K562 (cell line): ENCODE measurements around the gene MDM1. TPM values are rescaled to one million over a fixed set of nuclear protein-coding genes. Genes with fewer than 3 reads are reported as not detected.
A peak's percentile ranks its signal among the peaks of the same experiment; 100 is the strongest.

ENCODE experiments used
- ATAC-seq: fragments of 200-7000 bp; cut with Tn5 transposase; 3 replicates; pipeline ENCODE4 v1.9.1; 2020; ENCODE audit warnings: moderate library complexity
- BruUV-seq: library from RNA; stranded (reverse); fragments of 400-500 nt; replicated peaks from 2 replicates; lab custom pipeline; 2021; lab: Mats Ljungman, UMichigan
- CTCF ChIA-PET: fragments of 300-600 bp; formaldehyde crosslinking; extraction: SDS; loops from one replicate; lab custom pipeline; 2021; ENCODE audit warnings: low intra/inter-chr PET ratio; lab: Yijun Ruan, JAX
- POLR2A ChIA-PET: fragments of 300-600, 350-650 bp; sonication (Branson Sonifier 250); formaldehyde crosslinking; extraction: SDS; loops from one replicate; lab custom pipeline; 2021; ENCODE audit warnings: antibody characterized with exemption, inconsistent platforms; lab: Yijun Ruan, JAX
- DNase-seq, 4 experiments: peaks; one replicate each; pipeline versions ENCODE4 v3.0.0 to v3.0.0-alpha.2; 2011 to 2018; ENCODE audit warnings: low spot score in 3 of 4, mixed read lengths in 3 of 4; ENCODE audit errors: extremely low read depth in 1 of 4
- FAIRE-seq: peaks from 2 replicates; lab custom pipeline; 2011; peaks lifted over from hg19 to GRCh38; lab: Jason Lieb, UNC
- H2AFZ ChIP-seq: 2 replicates; pipeline ENCODE4 v1.6.0; 2011; ENCODE audit warnings: low read depth, low read length, control low read depth, inconsistent platforms
- H3K27ac ChIP-seq: fragments of 200-600 bp; 3 replicates; pipeline ENCODE4 v1.8.0; 2011; ENCODE audit warnings: low read depth, mild to moderate bottlenecking, control low read depth, inconsistent platforms, low read length, moderate library complexity, mixed read lengths; ENCODE audit errors: extremely low read depth
- H3K27me3 ChIP-seq, 2 experiments: fragments of 300-600 bp in 1 of 2; 2 replicates in 1 of 2; 3 replicates in 1 of 2; pipeline versions ENCODE4 v1.6.0 to v1.8.0; 2011; ENCODE audit warnings: inconsistent platforms in 2 of 2, low read length in 2 of 2, mild to moderate bottlenecking in 1 of 2, mixed read lengths in 1 of 2, moderate library complexity in 1 of 2; ENCODE audit not compliant: control insufficient read depth in 2 of 2, insufficient read depth in 2 of 2
- H3K36me3 ChIP-seq: fragments of 300-600 bp; 3 replicates; pipeline ENCODE4 v1.8.0; 2011; ENCODE audit warnings: mild to moderate bottlenecking, low read length, inconsistent platforms; ENCODE audit not compliant: control insufficient read depth, insufficient read depth
- H3K4me1 ChIP-seq, 2 experiments: fragments of 200-600 bp in 1 of 2; replicated peaks in 1 of 2; 2 replicates in 1 of 2; 3 replicates in 1 of 2; pipeline versions ENCODE4 v1.5.1 to v1.8.0; 2011; ENCODE audit warnings: inconsistent platforms in 2 of 2, low read length in 2 of 2, mild to moderate bottlenecking in 1 of 2, mixed read lengths in 1 of 2, moderate library complexity in 1 of 2; ENCODE audit not compliant: control insufficient read depth in 2 of 2, insufficient read depth in 2 of 2
- H3K4me2 ChIP-seq: 2 replicates; pipeline ENCODE4 v1.6.1; 2011; ENCODE audit warnings: low read length, control low read depth, inconsistent platforms, mixed read lengths; ENCODE audit not compliant: insufficient read depth
- H3K4me3 ChIP-seq: fragments of 200-600 bp; sonication (generic), shearing (Covaris generic); 2 replicates; pipeline ENCODE4 v1.5.1; 2016; ENCODE audit warnings: control low read depth, inconsistent platforms
- H3K79me2 ChIP-seq: fragments of 200-600 bp; 3 replicates; pipeline ENCODE4 v1.8.0; 2011; ENCODE audit warnings: low read length, inconsistent platforms; ENCODE audit not compliant: control insufficient read depth, insufficient read depth
- H3K9ac ChIP-seq, 2 experiments: 2 replicates each; pipeline versions ENCODE4 v1.6.0 to v1.6.1; 2011; ENCODE audit warnings: low read depth in 2 of 2, low read length in 2 of 2, control low read depth in 1 of 2, inconsistent platforms in 1 of 2, mild to moderate bottlenecking in 1 of 2, mixed read lengths in 1 of 2; ENCODE audit not compliant: insufficient read depth in 1 of 2
- H3K9me1 ChIP-seq: one replicate; pipeline ENCODE4 v1.6.0; 2011; ENCODE audit warnings: inconsistent platforms, mild to moderate bottlenecking, low read length, moderate library complexity; ENCODE audit not compliant: control insufficient read depth, insufficient read depth
- H3K9me3 ChIP-seq: replicated peaks from 2 replicates; pipeline ENCODE4 v1.5.1; 2011; ENCODE audit warnings: low read depth, low read length, inconsistent platforms; ENCODE audit not compliant: control insufficient read depth, insufficient read depth
- H4K20me1 ChIP-seq: replicated peaks from 2 replicates; pipeline ENCODE4 v1.6.1; 2011; ENCODE audit warnings: low read length, inconsistent platforms, mixed read lengths; ENCODE audit not compliant: control insufficient read depth, insufficient read depth
- BACH1 ChIP-seq: fragments of 200-800 bp; sonication (Bioruptor generic); IDR thresholded peaks from 2 replicates; pipeline ENCODE4 v1.6.1; 2016; ENCODE audit warnings: missing genetic modification characterization, missing compliant biosample characterization
- BHLHE40 ChIP-seq: IDR thresholded peaks from 2 replicates; pipeline ENCODE4 v1.6.1; 2011; ENCODE audit warnings: low read length, improper control_type of control experiment
- KAT8 ChIP-seq: fragments of 450-650 bp; IDR thresholded peaks from 2 replicates; pipeline ENCODE4 v1.6.1; 2016; ENCODE audit warnings: low read depth, mild to moderate bottlenecking
- PBX2 ChIP-seq, 2 experiments: IDR thresholded peaks in 1 of 2; conservative IDR thresholded peaks in 1 of 2; 2 replicates each; pipeline ENCODE4 v1.6.1; 2016; ENCODE audit warnings: low read depth in 2 of 2, mild to moderate bottlenecking in 1 of 2, missing compliant biosample characterization in 1 of 2, missing genetic modification characterization in 1 of 2, moderate library complexity in 1 of 2
- PHTF2 ChIP-seq: fragments of 250-450 bp; sonication (Bioruptor Pico); IDR thresholded peaks from 2 replicates; pipeline ENCODE4 v1.5.0; 2021; ENCODE audit warnings: mild to moderate bottlenecking
- RAD21 ChIP-seq, 2 experiments: fragments of 250-450 bp in 1 of 2; fragments of 450-650 bp in 1 of 2; sonication (Bioruptor Pico) in 1 of 2; formaldehyde crosslinking in 1 of 2; IDR thresholded peaks in 1 of 2; conservative IDR thresholded peaks in 1 of 2; 2 replicates each; pipeline versions ENCODE4 v1.4.0 to v1.8.0; 2020 to 2022; ENCODE audit warnings: mild to moderate bottlenecking in 2 of 2, moderate library complexity in 1 of 2
- ZFX ChIP-seq: sonication (generic); formaldehyde crosslinking; IDR thresholded peaks from 2 replicates; pipeline ENCODE4 v1.8.0; 2022; ENCODE audit warnings: mild to moderate bottlenecking, missing genetic modification reagents, moderate library complexity
- ZNF212 ChIP-seq: fragments of 450-650 bp; formaldehyde crosslinking; IDR thresholded peaks from 2 replicates; pipeline ENCODE4 v1.4.0; 2020; ENCODE audit warnings: mild to moderate bottlenecking
- WGBS: fragments of 100-300 bp; shearing (Covaris generic); methylation state at CpG from one replicate; pipeline ENCODE4 v1.1.6; 2016; ENCODE audit warnings: low coverage, mixed read lengths; ENCODE audit not compliant: insufficient coverage; ENCODE audit errors: missing lambda C conversion rate; 5-methylcytosine and 5-hydroxymethylcytosine counted together
- in situ Hi-C: fragments of 300-500 bp; cut with MboI; formaldehyde crosslinking; loops from 4 replicates; pipeline ENCODE4 v1.15.0; 2018; ENCODE audit warnings: inconsistent platforms, mixed read lengths
- intact Hi-C: fragments of 100-400 bp; cut with micrococcal nuclease; formaldehyde crosslinking; loops from 2 replicates; pipeline ENCODE4 v1.14.2; 2022
- polyA plus RNA-seq, 8 experiments: library from polyadenylated mRNA; depleted of rRNA in 4 of 8; stranded (reverse) in 5 of 8; unstranded in 3 of 8; fragments of >200 nt; fragmentation: Nextera tagmentation in 2 of 8; fragmentation: Illumina TruSeq in 1 of 8; extraction: Ambion mirVana in 2 of 8; extraction: Trizol in 1 of 8; gene quantifications; 2 replicates each; pipeline versions ENCODE4 v1.2.1 to v1.2.3, GENCODE V29; 2011 to 2014; ENCODE audit warnings: inconsistent platforms in 1 of 8, missing spikeins in 1 of 8
- total RNA-seq, 7 experiments: library from RNA; depleted of rRNA in 6 of 7; stranded (reverse); fragments of >200 nt in 6 of 7; fragmentation: Illumina TruSeq in 2 of 7; extraction: Trizol in 2 of 7; gene quantifications; 2 replicates each; pipeline versions ENCODE4 v1.2.1 to v1.2.3, GENCODE V29; 2011 to 2021; ENCODE audit warnings: low replicate concordance in 1 of 7

Gene MDM1
- total and polyA plus RNA-seq, 9 of the 15 experiments (the other 6 are each of a cell fraction or from before 2014, with no cell fraction given): 7.5 to 16.8 (median 13.1) TPM

GRCh38 chr12:68334132-68334531 is 2.0 kb upstream of the MDM1 start:
- H3K27ac ChIP-seq: no peak overlapping the region
- POLR2A ChIA-PET: interaction anchor here (1.0 kb wide), 1 partner anchor 10 kb away, joined by 3 read pairs; no protein-coding TSS in a partner anchor
- CTCF ChIA-PET: no interaction called here
- H3K27me3 ChIP-seq: peaks cover 5 to 6% of the 10 kb centered on the region in 2 experiments; a peak in 3 of 5 replicates
- FAIRE-seq: no peak
- no peak overlapping the region for H3K4me2 ChIP-seq
- 45% methylated on average over 4 of the region's 4 CpGs for WGBS
- no peak overlapping the region for H3K9ac ChIP-seq
- no peaks in the 10 kb centered on the region for H3K9me3 ChIP-seq
- H3K9me1 ChIP-seq: no peaks in the 10 kb centered on the region
- peak overlapping the region; percentile 96 for H2AFZ ChIP-seq
- no peak overlapping the region for H3K4me3 ChIP-seq
- H3K79me2 ChIP-seq: no peaks in the 10 kb centered on the region
- H3K4me1 ChIP-seq: peaks cover 0 to 10% of the 10 kb centered on the region in 2 experiments; a peak in 2 of 5 replicates
- ATAC-seq: no peak
- in situ Hi-C loops: no loop called here
- intact Hi-C loops: no loop called here
- no peaks in the 10 kb centered on the region for H4K20me1 ChIP-seq
- H3K36me3 ChIP-seq: no peaks in the 10 kb centered on the region
- no peak for DNase-seq
- TF ChIP-seq RAD21 (CRISPR knock-in tag; conservative IDR thresholded peaks at IDR 0.05 in 1 of 2, IDR thresholded peaks at IDR 0.05 in 1 of 2) (peak; percentile 17 to 24; a peak in 2 of 4 replicates), ZFX (CRISPR knock-in tag) (no peak), BHLHE40 (no peak), PBX2 (CRISPR knock-in tag; IDR thresholded peaks at IDR 0.05; ENCODE audit: low read depth) (no peak), PBX2 (tag; conservative IDR thresholded peaks at IDR 0.05; ENCODE audit: low read depth) (no peak), KAT8 (no peak), PHTF2 (CRISPR knock-in tag) (no peak), BACH1 (tag) (no peak), ZNF212 (no peak)
- BruUV-seq: no TSS peak
